Suprapubic skin (tissue), 4 donors: ENCODE results near the gene SEPTIN8. TPM values are rescaled to one million over a fixed set of nuclear protein-coding genes. Genes with fewer than 3 reads are reported as not detected.

Experiments used
- DNase-seq, 2 donors: peaks; one replicate each; pipeline ENCODE4 v3.0.0-alpha.2; 2019; ENCODE audit warnings: low spot score in 2 of 2
- H3K27ac ChIP-seq: fragments of 200-600 bp; sonication (generic); one replicate; pipeline ENCODE4 v1.5.1; 2019
- H3K27me3 ChIP-seq: fragments of 200-600 bp; sonication (generic); one replicate; pipeline ENCODE4 v1.5.1; 2019
- H3K36me3 ChIP-seq: fragments of 200-600 bp; sonication (generic); one replicate; pipeline ENCODE4 v1.5.1; 2019
- H3K4me1 ChIP-seq: fragments of 200-600 bp; sonication (generic); one replicate; pipeline ENCODE4 v1.5.1; 2019
- H3K4me3 ChIP-seq: fragments of 200-600 bp; sonication (generic); one replicate; pipeline ENCODE4 v1.5.1; 2019; ENCODE audit warnings: mild to moderate bottlenecking
- H3K9me3 ChIP-seq: fragments of 200-600 bp; sonication (generic); one replicate; pipeline ENCODE4 v1.5.1; 2019
- CTCF ChIP-seq, 2 donors: fragments of 200-600 bp in 1 of 2; fragments of 450-650 bp in 1 of 2; sonication (generic) in 1 of 2; IDR thresholded peaks; one replicate each; pipeline ENCODE4 v1.5.1; 2016 to 2019; ENCODE audit warnings: antibody characterized with exemption in 2 of 2, mild to moderate bottlenecking in 1 of 2, moderate library complexity in 1 of 2
- EP300 ChIP-seq: sonication (generic); formaldehyde crosslinking; IDR thresholded peaks from one replicate; pipeline ENCODE4 v1.6.1; 2017; ENCODE audit warnings: antibody characterized with exemption
- POLR2A ChIP-seq, 2 donors: fragments of 450-650 bp; IDR thresholded peaks; one replicate each; pipeline ENCODE4 v1.6.1; 2017; ENCODE audit warnings: antibody characterized with exemption in 2 of 2, mild to moderate bottlenecking in 2 of 2, moderate library complexity in 2 of 2
- POLR2AphosphoS5 ChIP-seq, 3 donors: sonication (generic); formaldehyde crosslinking; IDR thresholded peaks; one replicate each; pipeline ENCODE4 v1.6.1; 2017; ENCODE audit warnings: antibody characterized with exemption in 3 of 3
- WGBS: methylation state at CpG from one replicate; pipeline ENCODE4 v1.1.5; 2018; 5-methylcytosine and 5-hydroxymethylcytosine counted together
- total RNA-seq, 4 donors: library from RNA; depleted of rRNA; stranded (reverse); fragments of >200 nt; gene quantifications; one replicate each; pipeline ENCODE4 v1.1.0, GENCODE V29; 2016

The SEPTIN8 gene
- total RNA-seq, 4 donors from 2014 or later = 75.9 to 85.0 (median 80.8) TPM

GRCh38 chr5:132704875-132705274, 72.2 kb downstream of the SEPTIN8 start:
- DNase-seq = no peak
- peaks cover 19% of the 10 kb centered on the region for H3K36me3 ChIP-seq
- no peaks in the 10 kb centered on the region for H3K27me3 ChIP-seq
- H3K27ac ChIP-seq = no peak overlapping the region
- 92% methylated on average over 1 of the region's 1 CpG for WGBS
- no peak for TF ChIP-seq POLR2AphosphoS5 (IDR thresholded peaks at IDR 0.05)
- TF ChIP-seq POLR2A (IDR thresholded peaks at IDR 0.05) = no peak
- no peak for TF ChIP-seq EP300
- TF ChIP-seq CTCF (IDR thresholded peaks at IDR 0.05) = no peak
- no peaks in the 10 kb centered on the region for H3K9me3 ChIP-seq
- H3K4me3 ChIP-seq = no peak overlapping the region
- no peaks in the 10 kb centered on the region for H3K4me1 ChIP-seq

Other genes with a start within 250 kb of the SEPTIN8 start
- gene IL5, start 233.7 kb downstream of the SEPTIN8 start, total RNA-seq = not detected
- gene RAD50, start 220.3 kb downstream of the SEPTIN8 start, total RNA-seq = 10 to 100 TPM; 17.3 to 53.4 (median 32.5) TPM
- gene IL13, start 119.1 kb downstream of the SEPTIN8 start, total RNA-seq = 1 to 10 TPM in 1 of 4 donors, under 1 TPM in 1, not detected in 2; 0.80 to 1.4 TPM
- not detected for gene IL4, start 103.2 kb downstream of the SEPTIN8 start, total RNA-seq
- gene KIF3A, start 39.7 kb downstream of the SEPTIN8 start, total RNA-seq = 10 to 100 TPM in 1 of 4 donors, 1 to 10 TPM in 3; 2.6 to 15.0 (median 6.3) TPM
- not detected for gene CCNI2, start 29.8 kb downstream of the SEPTIN8 start, total RNA-seq
- gene SOWAHA, start 36.1 kb upstream of the SEPTIN8 start, total RNA-seq = under 1 TPM in 3 of 4 donors, not detected in 1; 0.23 to 0.93 (median 0.48) TPM
- gene SHROOM1, start 53.4 kb upstream of the SEPTIN8 start, total RNA-seq = 1 to 10 TPM in 3 of 4 donors, under 1 TPM in 1; 0.76 to 2.8 (median 2.3) TPM
- 1 to 10 TPM in 1 of 4 donors, under 1 TPM in 3; 0.47 to 4.8 (median 0.90) TPM for gene GDF9, start 89.2 kb upstream of the SEPTIN8 start, total RNA-seq
- gene UQCRQ, start 89.4 kb upstream of the SEPTIN8 start, total RNA-seq = 100 to 1,000 TPM; 124 to 243 (median 161) TPM
- gene LEAP2, start 96.4 kb upstream of the SEPTIN8 start, total RNA-seq = 1 to 10 TPM in 2 of 4 donors, under 1 TPM in 2; 0.21 to 9.1 (median 1.7) TPM
- gene AFF4, start 186.4 kb upstream of the SEPTIN8 start, total RNA-seq = 100 to 1,000 TPM in 1 of 4 donors, 10 to 100 TPM in 3; 55.8 to 107 (median 71.7) TPM
- 10 to 100 TPM; 10.1 to 22.0 (median 19.1) TPM for gene ZCCHC10, start 249.3 kb upstream of the SEPTIN8 start, total RNA-seq